GM19372 (cell line): Measurements from ENCODE around the gene ORMDL3.

Source experiments
- ATAC-seq: cut with Tn5 transposase; IDR thresholded peaks from one replicate; pipeline ENCODE4 v1.9.1; 2021; ENCODE audit warnings: mild to moderate bottlenecking, low read depth, moderate library complexity; ENCODE audit not compliant: unreplicated experiment

ORMDL3 gene

GRCh38 chr17:39927101-39927928, at the start of gene ORMDL3, which contains the start of gene LRRC3C:
Gene ORMDL3, minus strand, starts transcription at chr17:39927601. Its CDS starts 3,398 bp downstream, at chr17:39924203.
Gene LRRC3C, plus strand, starts transcription at chr17:39927732. Its CDS starts 13,792 bp downstream, at chr17:39941524.
- ATAC-seq, result peak; percentile 88

- no peak for ATAC-seq
Measured at GRCh38 chr17:39975801-39976200, 48.4 kb upstream of the ORMDL3 start.

- no peak for ATAC-seq
Measured at GRCh38 chr17:39974433-39974832, 47.0 kb upstream of the ORMDL3 start.

GRCh38 chr17:39973496-39973895, 46.1 kb upstream of the ORMDL3 start:
- no peak for ATAC-seq

GRCh38 chr17:39972271-39972670, 44.9 kb upstream of the ORMDL3 start:
- ATAC-seq, result no peak

GRCh38 chr17:39971076-39971603, 43.7 kb upstream of the ORMDL3 start:
- no peak for ATAC-seq

- no peak for ATAC-seq
Measured at GRCh38 chr17:39970157-39970692, 42.8 kb upstream of the ORMDL3 start.

- no peak for ATAC-seq
Measured at GRCh38 chr17:39969375-39969774, 42.0 kb upstream of the ORMDL3 start.

GRCh38 chr17:39968761-39969160, 41.4 kb upstream of the ORMDL3 start:
- no peak for ATAC-seq

- ATAC-seq, result no peak
Measured at GRCh38 chr17:39966771-39967170, 39.4 kb upstream of the ORMDL3 start.

- ATAC-seq, result no peak
Measured at GRCh38 chr17:39965017-39965699, 37.8 kb upstream of the ORMDL3 start.

GRCh38 chr17:39963829-39964228, 36.4 kb upstream of the ORMDL3 start:
- no peak for ATAC-seq

- ATAC-seq, result no peak
Measured at GRCh38 chr17:39962642-39963220, 35.3 kb upstream of the ORMDL3 start, which contains the start of gene GSDMA. Gene GSDMA, plus strand, starts transcription at chr17:39963004. Its CDS starts 2,684 bp downstream, at chr17:39965688.

GRCh38 chr17:39960524-39961041, 33.2 kb upstream of the ORMDL3 start:
- ATAC-seq, result no peak

- ATAC-seq, result no peak
Measured at GRCh38 chr17:39955726-39956225, 28.4 kb upstream of the ORMDL3 start.

- no peak for ATAC-seq
Measured at GRCh38 chr17:39954876-39955275, 27.5 kb upstream of the ORMDL3 start.

GRCh38 chr17:39953471-39953888, 26.1 kb upstream of the ORMDL3 start:
- ATAC-seq, result no peak

GRCh38 chr17:39952680-39953470, 25.5 kb upstream of the ORMDL3 start:
- ATAC-seq, result peak; percentile 76

GRCh38 chr17:39951924-39952679, 24.7 kb upstream of the ORMDL3 start:
- no peak for ATAC-seq
